Left lung (tissue), 10 donors: ENCODE measurements around the gene HMGB2. TPM values are rescaled to one million over a fixed set of nuclear protein-coding genes. Genes with fewer than 3 reads are reported as not detected.

Experiments
- ATAC-seq: fragments of 200-7000 bp; cut with Tn5 transposase; one replicate; pipeline ENCODE4 v1.9.1; 2020; ENCODE audit warnings: moderate library complexity
- DNase-seq, 4 donors: peaks; one replicate each; pipeline ENCODE4 v3.0.0-alpha.2; 2013 to 2020
- H3K27ac ChIP-seq, 2 donors: fragments of 200-600 bp; sonication (generic) in 1 of 2; one replicate each; pipeline versions ENCODE4 v1.5.0 to v1.8.0; 2020 to 2021
- H3K27me3 ChIP-seq, 2 donors: fragments of 200-600 bp; sonication (generic) in 1 of 2; one replicate each; pipeline versions ENCODE4 v1.5.0 to v1.8.0; 2020 to 2021
- H3K36me3 ChIP-seq, 2 donors: fragments of 200-600 bp; sonication (generic) in 1 of 2; one replicate each; pipeline versions ENCODE4 v1.5.0 to v1.8.0; 2020 to 2021
- H3K4me1 ChIP-seq, 2 donors: fragments of 200-600 bp; one replicate each; pipeline ENCODE4 v1.8.0; 2021
- H3K4me3 ChIP-seq, 2 donors: fragments of 200-600 bp; sonication (generic) in 1 of 2; one replicate each; pipeline versions ENCODE4 v1.5.0 to v1.8.0; 2020 to 2021; ENCODE audit warnings: mild to moderate bottlenecking in 1 of 2
- H3K9me3 ChIP-seq, 2 donors: fragments of 200-600 bp; sonication (generic) in 1 of 2; one replicate each; pipeline versions ENCODE4 v1.5.0 to v1.8.0; 2020 to 2021
- intact Hi-C, 2 donors: fragments of 100-400 bp; cut with DNase I; formaldehyde crosslinking; loops; one replicate each; pipeline versions ENCODE4 v1.11.2 to v1.14.2; 2022
- polyA plus RNA-seq, 6 donors: library from polyadenylated mRNA; unstranded; fragments of 120-200 nt; gene quantifications; one replicate each; pipeline ENCODE4 v1.2.1, GENCODE V29; 2013; ENCODE audit not compliant: insufficient read length in 6 of 6
- total RNA-seq, 2 donors: library from RNA; stranded (reverse); fragmentation: NEBNext Ultra II Directional; extraction: Animal tissue kit (Norgen Biotek cat#: 25700); gene quantifications; one replicate each; pipeline ENCODE4 v1.2.1, GENCODE V29; 2021
- TF ChIP-seq, protein P1 (sequence below), 2 donors: fragments of 200-600 bp; sonication (generic) in 1 of 2; IDR thresholded peaks; one replicate each; pipeline versions ENCODE4 v1.5.0 to v1.8.0; 2021; ENCODE audit warnings: antibody characterized with exemption in 2 of 2
- donor health status: DM: no; HTN: yes; CAD: no.
- donor health status: DM: no; HTN: no; CAD: no.

HMGB2 gene
- total and polyA plus RNA-seq, 8 donors = 47.7 to 571 (median 289) TPM

DNA sequence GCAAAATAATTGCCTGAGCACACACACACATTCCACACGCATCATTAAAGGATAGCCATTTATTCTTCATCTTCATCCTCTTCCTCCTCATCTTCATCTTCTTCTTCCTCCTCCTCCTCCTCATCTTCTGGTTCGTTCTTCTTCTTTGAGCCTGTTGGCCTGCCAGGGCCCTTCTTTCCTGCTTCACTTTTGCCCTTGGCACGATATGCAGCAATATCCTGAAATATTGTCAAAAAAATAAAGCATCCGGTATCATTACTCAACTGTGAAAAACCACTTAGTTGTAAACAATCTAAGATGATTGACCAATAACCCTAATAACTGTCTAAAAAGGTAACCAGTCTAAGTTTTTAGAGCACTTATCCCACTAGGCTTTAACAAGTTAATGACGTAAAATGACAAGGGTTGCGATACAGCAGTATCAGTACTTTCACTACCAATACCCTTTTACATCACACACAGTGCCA lies 2.1 kb downstream of the HMGB2 start:
- ATAC-seq = no peak
- TF ChIP-seq, protein P1, sequence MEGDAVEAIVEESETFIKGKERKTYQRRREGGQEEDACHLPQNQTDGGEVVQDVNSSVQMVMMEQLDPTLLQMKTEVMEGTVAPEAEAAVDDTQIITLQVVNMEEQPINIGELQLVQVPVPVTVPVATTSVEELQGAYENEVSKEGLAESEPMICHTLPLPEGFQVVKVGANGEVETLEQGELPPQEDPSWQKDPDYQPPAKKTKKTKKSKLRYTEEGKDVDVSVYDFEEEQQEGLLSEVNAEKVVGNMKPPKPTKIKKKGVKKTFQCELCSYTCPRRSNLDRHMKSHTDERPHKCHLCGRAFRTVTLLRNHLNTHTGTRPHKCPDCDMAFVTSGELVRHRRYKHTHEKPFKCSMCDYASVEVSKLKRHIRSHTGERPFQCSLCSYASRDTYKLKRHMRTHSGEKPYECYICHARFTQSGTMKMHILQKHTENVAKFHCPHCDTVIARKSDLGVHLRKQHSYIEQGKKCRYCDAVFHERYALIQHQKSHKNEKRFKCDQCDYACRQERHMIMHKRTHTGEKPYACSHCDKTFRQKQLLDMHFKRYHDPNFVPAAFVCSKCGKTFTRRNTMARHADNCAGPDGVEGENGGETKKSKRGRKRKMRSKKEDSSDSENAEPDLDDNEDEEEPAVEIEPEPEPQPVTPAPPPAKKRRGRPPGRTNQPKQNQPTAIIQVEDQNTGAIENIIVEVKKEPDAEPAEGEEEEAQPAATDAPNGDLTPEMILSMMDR (IDR thresholded peaks at IDR 0.05) = no peak
- intact Hi-C loops = no loop called here
- H3K9me3 ChIP-seq = no peaks in the 10 kb centered on the region
- H3K4me1 ChIP-seq = peaks cover 0 to 28% of the 10 kb centered on the region in 2 donors
- H3K27me3 ChIP-seq = no peaks in the 10 kb centered on the region
- peak overlapping the region; percentile 99 to 100 for H3K27ac ChIP-seq
- no peak for DNase-seq
- H3K4me3 ChIP-seq = peak overlapping the region in 1 of 2 donors; percentile 66
- peaks cover 0 to 25% of the 10 kb centered on the region in 2 donors for H3K36me3 ChIP-seq

DNA sequence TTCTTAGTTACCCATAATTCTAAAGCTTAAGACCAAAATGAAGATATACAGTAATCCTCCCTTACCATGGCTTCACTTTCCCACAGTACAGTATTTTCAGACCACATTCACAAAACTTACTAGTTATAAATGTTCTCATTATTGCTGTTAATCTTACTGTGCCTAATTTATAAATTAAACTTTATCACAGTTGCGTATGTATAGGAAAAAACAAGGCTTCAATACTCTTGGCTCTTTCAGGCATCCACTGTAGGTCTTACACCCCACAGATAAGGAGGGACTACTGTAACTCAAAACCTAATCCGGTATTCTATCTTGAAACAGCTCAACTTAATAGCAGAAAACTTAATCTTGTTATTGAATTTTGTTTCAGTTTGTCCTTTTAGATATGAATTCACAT lies 3.6 kb downstream of the HMGB2 start:
- DNase-seq (no peak), ATAC-seq (no peak)
- Histone ChIP-seq H3K4me3 (no peak overlapping the region), H3K4me1 (peaks cover 0 to 28% of the 10 kb centered on the region in 2 donors), H3K9me3 (no peaks in the 10 kb centered on the region), H3K27ac (no peak overlapping the region), H3K36me3 (peaks cover 0 to 29% of the 10 kb centered on the region in 2 donors), H3K27me3 (no peaks in the 10 kb centered on the region)
- TF ChIP-seq, protein P1 (IDR thresholded peaks at IDR 0.05) = no peak
- intact Hi-C loops = no loop called here

DNA sequence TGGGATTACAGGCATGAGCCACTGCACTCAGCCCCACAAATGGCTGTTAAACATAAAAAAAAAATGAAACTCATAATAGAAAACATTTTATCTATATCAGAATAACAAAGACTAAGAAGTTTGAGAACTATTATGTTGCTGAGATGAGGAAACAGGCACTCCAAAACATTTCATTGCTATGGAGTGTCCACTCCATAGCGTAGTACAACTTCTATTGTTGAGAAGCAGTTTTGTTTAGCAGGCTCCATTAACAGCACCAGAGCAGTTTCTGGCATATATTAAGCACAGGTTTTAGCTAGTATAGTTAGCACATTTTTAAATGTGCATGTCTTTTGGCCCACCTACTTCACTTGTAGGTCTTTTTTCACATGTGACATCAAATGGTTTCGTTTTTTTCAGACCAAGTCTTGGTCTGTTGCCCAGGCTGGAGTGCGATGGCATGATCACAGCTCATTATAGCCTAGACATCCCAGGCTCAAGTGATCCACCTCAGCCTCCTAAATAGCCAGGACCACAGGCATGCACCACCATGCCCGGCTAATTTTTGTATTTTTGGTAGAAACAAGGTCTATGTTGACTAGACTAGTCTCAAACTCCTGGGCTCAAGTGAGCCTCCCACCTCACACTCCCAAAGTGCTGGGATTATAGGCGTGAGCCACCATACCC lies 5.8 kb downstream of the HMGB2 start:
- intact Hi-C loops = loop anchor here in 1 of 2 donors (10.0 kb wide), 1 partner anchor 86 kb away; no protein-coding TSS in a partner anchor

DNA sequence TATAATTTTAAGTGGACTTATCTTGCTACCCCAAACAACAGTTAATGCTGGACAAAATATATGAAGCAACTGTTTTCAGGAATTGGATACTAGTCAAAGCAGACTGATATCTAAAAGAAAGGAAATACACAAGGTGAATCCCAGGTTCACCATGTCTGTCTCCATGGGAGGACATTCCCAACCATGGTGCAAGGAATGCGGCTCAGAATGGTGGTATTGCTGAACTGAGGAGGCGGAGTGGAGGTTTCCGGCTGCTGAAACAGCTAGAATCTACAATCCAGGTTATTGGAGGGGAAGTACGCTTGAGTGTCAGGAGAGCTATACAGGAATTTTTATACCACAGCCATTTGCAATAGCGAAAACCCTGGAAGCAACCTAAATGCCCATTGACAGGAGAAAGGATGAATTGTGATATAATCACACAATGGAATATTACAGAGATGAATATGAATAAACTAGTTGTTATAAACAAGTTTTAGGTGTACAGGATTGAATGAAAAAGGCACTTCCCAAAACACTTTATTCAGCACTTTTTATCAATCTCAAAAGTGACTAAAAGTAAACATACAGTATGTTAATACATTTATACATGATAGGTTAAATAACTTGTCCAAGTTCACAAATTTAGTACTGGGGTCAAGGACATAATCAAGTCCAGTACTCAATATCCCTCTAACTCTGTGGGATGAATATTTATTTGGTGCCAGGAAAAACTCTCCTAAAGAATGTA lies 9.0 kb downstream of the HMGB2 start:
- Histone ChIP-seq H3K4me3 (no peak overlapping the region), H3K4me1 (no peaks in the 10 kb centered on the region), H3K27me3 (no peaks in the 10 kb centered on the region), H3K9me3 (no peaks in the 10 kb centered on the region), H3K36me3 (peaks cover 0 to 49% of the 10 kb centered on the region in 2 donors), H3K27ac (no peak overlapping the region)
- intact Hi-C loops = loop anchor here in 1 of 2 donors (10.0 kb wide), 1 partner anchor 90 kb away; no protein-coding TSS in a partner anchor
- DNase-seq (no peak), ATAC-seq (no peak)
- TF ChIP-seq, protein P1 (IDR thresholded peaks at IDR 0.05) = no peak

More for the DNA sequence above, 5.8 kb downstream of the HMGB2 start:
- no peak overlapping the region for H3K4me3 ChIP-seq
- peak; percentile 60 for ATAC-seq
- H3K27me3 ChIP-seq = no peaks in the 10 kb centered on the region
- H3K27ac ChIP-seq = no peak overlapping the region
- H3K4me1 ChIP-seq = peaks cover 0 to 24% of the 10 kb centered on the region in 2 donors
- H3K36me3 ChIP-seq = peaks cover 0 to 36% of the 10 kb centered on the region in 2 donors
- H3K9me3 ChIP-seq = no peaks in the 10 kb centered on the region
- peak in 1 of 4 donors; percentile 15 for DNase-seq
- TF ChIP-seq, protein P1 (IDR thresholded peaks at IDR 0.05) = no peak

DNA sequence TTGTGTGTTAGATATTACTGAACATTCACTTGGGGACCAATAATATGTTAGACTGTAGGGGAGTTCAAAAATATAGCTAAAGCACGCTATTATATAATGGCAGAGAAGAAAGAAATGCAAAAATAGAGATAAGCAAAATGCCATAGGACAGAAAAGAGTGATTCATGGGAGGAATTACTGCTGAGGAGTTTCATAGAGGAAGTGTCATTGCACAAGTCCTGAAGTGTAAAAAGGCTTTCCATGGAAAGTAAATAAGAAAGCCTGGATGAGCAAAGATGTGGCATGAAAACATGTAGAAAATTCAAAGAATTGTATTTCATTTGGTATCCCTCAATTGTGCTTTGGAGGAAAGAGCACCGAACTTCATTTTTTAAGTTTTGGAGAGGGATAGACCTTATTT lies 14.5 kb downstream of the HMGB2 start:
- ATAC-seq = peak; percentile 27

More for the DNA sequence above, 14.5 kb downstream of the HMGB2 start:
- Histone ChIP-seq H3K27me3 (no peaks in the 10 kb centered on the region), H3K4me1 (peaks cover 0 to 13% of the 10 kb centered on the region in 2 donors), H3K27ac (no peak overlapping the region), H3K4me3 (no peak overlapping the region), H3K9me3 (no peaks in the 10 kb centered on the region), H3K36me3 (peaks cover 0 to 36% of the 10 kb centered on the region in 2 donors)
- TF ChIP-seq, protein P1 (IDR thresholded peaks at IDR 0.05) = no peak
- no peak for DNase-seq
- intact Hi-C loops = loop anchor here (2.0 to 10.0 kb wide), 2 partner anchors 95 kb away; no protein-coding TSS in a partner anchor
